ENCODE data around the gene PANK1.

PANK1 gene

DNA sequence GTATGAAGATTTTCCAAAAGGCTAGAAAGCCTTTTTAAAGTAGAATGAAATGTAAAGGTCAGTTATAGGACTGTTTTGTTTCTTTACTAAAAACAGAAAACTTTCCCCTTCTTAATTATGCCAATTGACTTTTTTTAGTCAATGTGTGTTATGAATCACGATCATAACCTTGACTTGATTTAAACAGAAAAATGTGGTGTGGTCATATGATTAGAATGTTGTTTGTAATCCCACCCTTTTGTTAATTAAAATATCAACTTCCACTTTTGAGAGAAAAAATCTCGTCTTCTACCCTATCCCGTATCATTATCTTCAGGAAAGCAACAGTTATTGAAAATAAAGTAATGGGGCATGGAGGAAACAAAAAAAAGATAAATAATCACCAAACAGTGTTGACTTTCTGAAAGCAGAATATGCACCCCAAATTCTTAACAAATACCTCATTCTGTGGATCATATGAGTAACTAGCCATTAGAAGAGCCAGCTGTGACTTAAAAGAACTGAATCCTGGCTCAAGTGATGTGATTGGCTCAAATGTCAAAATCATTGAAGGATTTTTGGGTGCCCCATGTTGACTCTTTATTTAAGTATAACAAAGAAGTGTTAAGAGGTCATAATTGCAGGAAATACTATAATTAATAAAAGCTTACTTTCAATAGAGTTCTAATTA lies 77.3 kb downstream of the PANK1 start:
- H3K4me1 ChIP-seq (ENCODE audit: low read length): no peaks in the 10 kb centered on the region
- TF ChIP-seq EZH2phosphoT487 (IDR thresholded peaks at IDR 0.05; ENCODE audit: low read length): no peak
- TF ChIP-seq, protein P1, sequence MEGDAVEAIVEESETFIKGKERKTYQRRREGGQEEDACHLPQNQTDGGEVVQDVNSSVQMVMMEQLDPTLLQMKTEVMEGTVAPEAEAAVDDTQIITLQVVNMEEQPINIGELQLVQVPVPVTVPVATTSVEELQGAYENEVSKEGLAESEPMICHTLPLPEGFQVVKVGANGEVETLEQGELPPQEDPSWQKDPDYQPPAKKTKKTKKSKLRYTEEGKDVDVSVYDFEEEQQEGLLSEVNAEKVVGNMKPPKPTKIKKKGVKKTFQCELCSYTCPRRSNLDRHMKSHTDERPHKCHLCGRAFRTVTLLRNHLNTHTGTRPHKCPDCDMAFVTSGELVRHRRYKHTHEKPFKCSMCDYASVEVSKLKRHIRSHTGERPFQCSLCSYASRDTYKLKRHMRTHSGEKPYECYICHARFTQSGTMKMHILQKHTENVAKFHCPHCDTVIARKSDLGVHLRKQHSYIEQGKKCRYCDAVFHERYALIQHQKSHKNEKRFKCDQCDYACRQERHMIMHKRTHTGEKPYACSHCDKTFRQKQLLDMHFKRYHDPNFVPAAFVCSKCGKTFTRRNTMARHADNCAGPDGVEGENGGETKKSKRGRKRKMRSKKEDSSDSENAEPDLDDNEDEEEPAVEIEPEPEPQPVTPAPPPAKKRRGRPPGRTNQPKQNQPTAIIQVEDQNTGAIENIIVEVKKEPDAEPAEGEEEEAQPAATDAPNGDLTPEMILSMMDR (IDR thresholded peaks at IDR 0.05; ENCODE audit: low read length): no peak
- H3K4me3 ChIP-seq (ENCODE audit: low read length): no peak overlapping the region
- H3F3A ChIP-seq (ENCODE audit: insufficient read depth, low read length): no peaks in the 10 kb centered on the region
- DNase-seq: no peak
- no peaks in the 10 kb centered on the region for H3K36me3 ChIP-seq (replicated peaks; ENCODE audit: insufficient read depth, low read length)
- H2AFZ ChIP-seq (ENCODE audit: low read length): no peak overlapping the region
- no peaks in the 10 kb centered on the region for H3K79me2 ChIP-seq (ENCODE audit: low read length)
- no peaks in the 10 kb centered on the region for H3K9me3 ChIP-seq (replicated peaks; ENCODE audit: insufficient read depth, low read length)
- H4K20me1 ChIP-seq (ENCODE audit: insufficient read depth, low read length): no peaks in the 10 kb centered on the region
- H3K27ac ChIP-seq (ENCODE audit: low read length): no peak overlapping the region
- H3K27me3 ChIP-seq (replicated peaks; ENCODE audit: insufficient read depth, low read length): no peaks in the 10 kb centered on the region
- H3K4me2 ChIP-seq (ENCODE audit: low read depth, low read length): no peak overlapping the region
- no peaks in the 10 kb centered on the region for H3K9me2 ChIP-seq (replicated peaks; ENCODE audit: insufficient read depth, low read length)
- H3K9ac ChIP-seq (ENCODE audit: low read length): no peak overlapping the region

DNA sequence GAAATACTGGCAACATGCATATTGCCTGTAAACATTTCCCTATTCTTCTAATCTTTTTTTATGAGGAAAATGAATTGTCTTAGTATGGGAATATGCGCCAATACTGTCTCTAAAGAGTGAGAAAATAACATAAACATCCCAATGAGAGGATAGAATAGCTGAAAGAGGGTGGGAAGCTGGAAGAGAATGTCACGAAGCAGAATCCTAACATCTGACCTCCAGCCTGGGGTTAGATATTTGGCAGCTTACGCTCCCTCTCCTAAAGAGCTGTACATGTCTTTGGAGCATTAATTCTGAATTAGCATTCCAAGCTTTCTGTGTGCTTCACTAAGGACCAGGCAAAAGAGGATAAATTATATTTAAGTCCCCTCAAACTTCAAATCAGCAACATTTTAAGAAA lies 78.0 kb downstream of the PANK1 start:
- Histone ChIP-seq H3K36me3 (replicated peaks; ENCODE audit: insufficient read depth, low read length) (no peaks in the 10 kb centered on the region), H3K9ac (ENCODE audit: low read length) (no peak overlapping the region), H3K27ac (ENCODE audit: low read length) (no peak overlapping the region), H2AFZ (ENCODE audit: low read length) (no peak overlapping the region), H4K20me1 (ENCODE audit: insufficient read depth, low read length) (no peaks in the 10 kb centered on the region), H3K4me1 (ENCODE audit: low read length) (no peaks in the 10 kb centered on the region), H3K9me3 (replicated peaks; ENCODE audit: insufficient read depth, low read length) (no peaks in the 10 kb centered on the region), H3K79me2 (ENCODE audit: low read length) (no peaks in the 10 kb centered on the region), H3K4me2 (ENCODE audit: low read depth, low read length) (no peak overlapping the region), H3K9me2 (replicated peaks; ENCODE audit: insufficient read depth, low read length) (no peaks in the 10 kb centered on the region), H3K27me3 (replicated peaks; ENCODE audit: insufficient read depth, low read length) (no peaks in the 10 kb centered on the region), H3K4me3 (ENCODE audit: low read length) (no peak overlapping the region), H3F3A (ENCODE audit: insufficient read depth, low read length) (no peaks in the 10 kb centered on the region)
- no peak for DNase-seq
- TF ChIP-seq EZH2phosphoT487 (IDR thresholded peaks at IDR 0.05; ENCODE audit: low read length) (no peak), EZH2 (optimal IDR thresholded peaks at IDR 0.05; ENCODE audit: low read depth, low read length) (no peak)
- TF ChIP-seq, protein P1 (IDR thresholded peaks at IDR 0.05; ENCODE audit: low read length): no peak

DNA sequence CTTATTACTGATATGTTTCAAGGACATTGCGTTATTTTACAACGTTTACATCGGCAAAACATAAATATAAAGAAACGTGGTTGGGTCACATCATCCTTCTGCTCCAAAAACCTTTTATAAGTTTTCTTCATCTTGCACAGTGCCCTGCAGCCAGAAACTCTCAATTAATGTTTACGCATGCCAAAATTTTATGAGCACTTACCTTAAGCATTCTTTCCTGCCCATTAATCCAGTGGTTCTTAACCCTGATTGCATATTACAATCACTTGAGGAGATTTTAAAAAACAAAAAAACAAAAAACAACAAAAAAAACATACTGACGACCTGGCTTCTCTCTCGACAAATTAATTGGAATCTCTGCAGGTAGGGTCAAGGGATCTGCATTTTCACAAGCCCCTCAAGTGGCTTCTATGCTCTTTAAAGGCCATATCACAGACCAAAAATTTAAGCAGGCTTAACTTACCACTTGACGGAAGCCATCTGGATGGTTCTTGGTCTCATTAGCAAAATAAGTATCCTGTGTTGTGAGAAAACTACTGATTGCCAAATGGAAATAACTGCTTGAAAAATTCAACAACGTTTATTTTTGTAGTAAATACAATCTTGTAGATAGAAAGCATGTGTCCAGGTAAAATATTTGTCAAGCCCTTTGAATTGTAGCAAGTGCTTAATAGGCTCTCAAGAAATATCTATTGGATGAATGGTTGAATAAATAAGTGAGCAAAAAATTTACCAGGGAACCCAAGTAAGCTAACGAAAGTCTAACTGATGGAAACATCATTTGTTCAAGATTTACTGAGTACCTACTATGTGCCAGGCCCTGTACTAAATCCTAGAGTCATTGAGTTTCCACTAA lies 78.7 kb downstream of the PANK1 start:
- Histone ChIP-seq H3K4me2 (ENCODE audit: low read depth, low read length) (no peak overlapping the region), H3K36me3 (replicated peaks; ENCODE audit: insufficient read depth, low read length) (no peaks in the 10 kb centered on the region), H3K9me3 (replicated peaks; ENCODE audit: insufficient read depth, low read length) (no peaks in the 10 kb centered on the region), H3F3A (ENCODE audit: insufficient read depth, low read length) (no peaks in the 10 kb centered on the region), H3K4me1 (ENCODE audit: low read length) (no peaks in the 10 kb centered on the region), H3K9ac (ENCODE audit: low read length) (no peak overlapping the region), H3K4me3 (ENCODE audit: low read length) (no peak overlapping the region), H3K27me3 (replicated peaks; ENCODE audit: insufficient read depth, low read length) (no peaks in the 10 kb centered on the region), H3K79me2 (ENCODE audit: low read length) (no peaks in the 10 kb centered on the region), H3K9me2 (replicated peaks; ENCODE audit: insufficient read depth, low read length) (no peaks in the 10 kb centered on the region), H4K20me1 (ENCODE audit: insufficient read depth, low read length) (no peaks in the 10 kb centered on the region), H3K27ac (ENCODE audit: low read length) (no peak overlapping the region), H2AFZ (ENCODE audit: low read length) (no peak overlapping the region)
- no peak for DNase-seq
- TF ChIP-seq, protein P1 (IDR thresholded peaks at IDR 0.05; ENCODE audit: low read length): no peak
- no peak for TF ChIP-seq EZH2 (optimal IDR thresholded peaks at IDR 0.05; ENCODE audit: low read depth, low read length)
- TF ChIP-seq EZH2phosphoT487 (IDR thresholded peaks at IDR 0.05; ENCODE audit: low read length): no peak
